GM12878 (cell line): Measurements from ENCODE around the gene CDC34. TPM values are rescaled to one million over a fixed set of nuclear protein-coding genes. Genes with fewer than 3 reads are reported as not detected.

Source experiments
- ATAC-seq: fragments of 200-7000 bp; cut with Tn5 transposase; 3 replicates; pipeline ENCODE4 v1.9.1; 2020; ENCODE audit warnings: mild to moderate bottlenecking, moderate library complexity
- BruUV-seq: library from RNA; stranded (reverse); fragments of 400-500 nt; replicated peaks from 2 replicates; lab custom pipeline; 2021; lab: Mats Ljungman, UMichigan
- CTCF ChIA-PET: fragments of 300-600 bp; sonication (Branson Sonifier 250); formaldehyde crosslinking; extraction: SDS; loops from one replicate; lab custom pipeline; 2021; ENCODE audit warnings: inconsistent platforms; lab: Yijun Ruan, JAX
- POLR2A ChIA-PET: fragments of 350-600 bp; formaldehyde crosslinking; extraction: SDS; loops from one replicate; lab custom pipeline; 2021; ENCODE audit warnings: inconsistent platforms; lab: Charles Lee
- RAD21 ChIA-PET: fragments of 300-600 bp; sonication (Branson Sonifier 250); formaldehyde crosslinking; loops from one replicate; lab custom pipeline; 2023; ENCODE audit warnings: antibody characterized with exemption; ENCODE audit not compliant: unreplicated experiment; lab: Charles Lee
- SMC1A ChIA-PET: fragments of 300-600 bp; sonication (Branson Sonifier 250); formaldehyde crosslinking; loops from one replicate; lab custom pipeline; 2023; ENCODE audit not compliant: unreplicated experiment, uncharacterized antibody; lab: Charles Lee
- DNase-seq: peaks from one replicate; pipeline ENCODE4 v3.0.0-alpha.2; 2011; ENCODE audit warnings: low read depth, low spot score
- FAIRE-seq: peaks from 3 replicates; lab custom pipeline; 2011; peaks lifted over from hg19 to GRCh38; lab: Jason Lieb, UNC
- H2AFZ ChIP-seq: 2 replicates; pipeline ENCODE4 v1.6.0; 2011; ENCODE audit warnings: low read depth, low read length, control low read depth; ENCODE audit not compliant: control insufficient read depth
- H3K27ac ChIP-seq: 2 replicates; pipeline ENCODE4 v1.5.1; 2011; ENCODE audit warnings: control low read depth; ENCODE audit not compliant: control insufficient read depth, insufficient read depth
- H3K27me3 ChIP-seq, 2 experiments: replicated peaks in 1 of 2; 2 replicates each; pipeline versions ENCODE4 v1.6.0 to v1.6.1; 2011; ENCODE audit warnings: low read length in 1 of 2; ENCODE audit not compliant: control insufficient read depth in 2 of 2, insufficient read depth in 2 of 2
- H3K36me3 ChIP-seq, 2 experiments: 2 replicates each; pipeline ENCODE4 v1.5.1; 2011; ENCODE audit warnings: low read length in 1 of 2; ENCODE audit not compliant: control insufficient read depth in 2 of 2, insufficient read depth in 2 of 2
- H3K4me1 ChIP-seq: 2 replicates; pipeline ENCODE4 v1.6.1; 2011; ENCODE audit warnings: mild to moderate bottlenecking, low read length, moderate library complexity, mixed read lengths; ENCODE audit not compliant: control insufficient read depth, insufficient read depth
- H3K4me2 ChIP-seq: 2 replicates; pipeline ENCODE4 v1.6.0; 2011; ENCODE audit warnings: control low read depth; ENCODE audit not compliant: control insufficient read depth, insufficient read depth
- H3K4me3 ChIP-seq: fragments of 200-600 bp; sonication (generic); 2 replicates; pipeline ENCODE4 v1.5.1; 2016
- H3K79me2 ChIP-seq: 2 replicates; pipeline ENCODE4 v1.6.0; 2011; ENCODE audit warnings: low read length; ENCODE audit not compliant: control insufficient read depth, insufficient read depth
- H3K9ac ChIP-seq: 2 replicates; pipeline ENCODE4 v1.8.0; 2011; ENCODE audit warnings: low read length, control low read depth, mixed read lengths; ENCODE audit not compliant: control insufficient read depth, insufficient read depth
- H3K9me3 ChIP-seq: replicated peaks from 3 replicates; pipeline ENCODE4 v1.5.1; 2011; ENCODE audit warnings: mild to moderate bottlenecking, low read length; ENCODE audit not compliant: control insufficient read depth, insufficient read depth
- H4K20me1 ChIP-seq: 2 replicates; pipeline ENCODE4 v1.6.0; 2011; ENCODE audit not compliant: control insufficient read depth, insufficient read depth
- ATF7 ChIP-seq: fragments of 450-650 bp; IDR thresholded peaks from 2 replicates; pipeline ENCODE4 v1.6.1; 2016; ENCODE audit warnings: low read depth, mild to moderate bottlenecking
- BMI1 ChIP-seq: fragments of 450-650 bp; IDR thresholded peaks from 2 replicates; pipeline ENCODE4 v1.6.1; 2016; ENCODE audit warnings: mild to moderate bottlenecking, moderate library complexity, borderline replicate concordance
- CHD1 ChIP-seq: IDR thresholded peaks from 2 replicates; pipeline ENCODE4 v1.6.1; 2012; ENCODE audit warnings: low read depth, low read length, improper control_type of control experiment
- CUX1 ChIP-seq: IDR thresholded peaks from 2 replicates; pipeline ENCODE4 v1.6.1; 2012; ENCODE audit warnings: improper control_type of control experiment, low read depth, low read length; ENCODE audit not compliant: insufficient replicate concordance
- HDAC2 ChIP-seq: fragments of 200-600 bp; sonication (generic); IDR thresholded peaks from 2 replicates; pipeline ENCODE4 v1.6.1; 2017
- HDAC6 ChIP-seq: fragments of 200-600 bp; sonication (generic); IDR thresholded peaks from one replicate; pipeline ENCODE4 v1.8.0; 2017; ENCODE audit warnings: antibody characterized with exemption; ENCODE audit not compliant: unreplicated experiment
- IKZF2 ChIP-seq, 2 experiments: fragments of 450-650 bp; IDR thresholded peaks; 2 replicates each; pipeline ENCODE4 v1.6.1; 2017; ENCODE audit warnings: mild to moderate bottlenecking in 2 of 2, moderate library complexity in 2 of 2
- MEF2B ChIP-seq: fragments of 450-650 bp; IDR thresholded peaks from 2 replicates; pipeline ENCODE4 v1.6.1; 2018; ENCODE audit warnings: mild to moderate bottlenecking, moderate library complexity; ENCODE audit not compliant: partially characterized antibody, poor library complexity, severe bottlenecking
- MTA2 ChIP-seq: fragments of 450-650 bp; IDR thresholded peaks from 2 replicates; pipeline ENCODE4 v1.6.1; 2016; ENCODE audit warnings: low read depth, mild to moderate bottlenecking, moderate library complexity
- NR2C1 ChIP-seq: fragments of 450-650 bp; IDR thresholded peaks from 2 replicates; pipeline ENCODE4 v1.6.1; 2017; ENCODE audit warnings: antibody characterized with exemption, mild to moderate bottlenecking, moderate library complexity
- SIN3A ChIP-seq: IDR thresholded peaks from 2 replicates; pipeline ENCODE4 v1.6.1; 2012; ENCODE audit warnings: low read depth, low read length, improper control_type of control experiment
- SKIL ChIP-seq: fragments of 450-650 bp; IDR thresholded peaks from 2 replicates; pipeline ENCODE4 v1.6.1; 2017; ENCODE audit warnings: mild to moderate bottlenecking, low read depth, inconsistent platforms; ENCODE audit not compliant: poor library complexity, severe bottlenecking
- TAF1 ChIP-seq: IDR thresholded peaks from 2 replicates; pipeline ENCODE4 v1.6.1; 2011; ENCODE audit warnings: mild to moderate bottlenecking, low read depth, low read length, borderline replicate concordance
- USF1 ChIP-seq: IDR thresholded peaks from 2 replicates; pipeline ENCODE4 v1.6.1; 2011; ENCODE audit warnings: borderline replicate concordance, low read depth, mild to moderate bottlenecking, moderate library complexity, mixed read lengths, low read length; ENCODE audit not compliant: insufficient read depth; ENCODE audit errors: extremely low read length
- YBX1 ChIP-seq: fragments of 450-650 bp; IDR thresholded peaks from 2 replicates; pipeline ENCODE4 v1.6.1; 2016; ENCODE audit warnings: antibody characterized with exemption
- ZSCAN29 ChIP-seq: fragments of 450-650 bp; IDR thresholded peaks from 2 replicates; pipeline ENCODE4 v1.6.1; 2017; ENCODE audit warnings: mild to moderate bottlenecking, moderate library complexity
- WGBS: methylation state at CpG from one replicate; pipeline ENCODE4 v1.1.6; 2016; ENCODE audit warnings: low lambda C conversion rate; ENCODE audit not compliant: insufficient replicate concordance, insufficient coverage; ENCODE audit errors: missing lambda C conversion rate; 5-methylcytosine and 5-hydroxymethylcytosine counted together
- in situ Hi-C: fragments of 300-500 bp; cut with MboI; formaldehyde crosslinking; loops from 9 replicates; pipeline ENCODE4 v1.14.3; 2018; ENCODE audit warnings: mixed read lengths
- intact Hi-C: fragments of 100-400 bp; cut with micrococcal nuclease; formaldehyde crosslinking; loops from one replicate; pipeline ENCODE4 v1.14.2; 2022; ENCODE audit not compliant: unreplicated experiment
- polyA plus RNA-seq, 11 experiments: library from polyadenylated mRNA; depleted of rRNA in 4 of 11; unstranded in 6 of 11; stranded (reverse) in 5 of 11; fragments of >200 nt; fragmentation: Nextera tagmentation in 4 of 11; fragmentation: Illumina TruSeq in 1 of 11; extraction: Ambion mirVana in 4 of 11; extraction: Trizol in 1 of 11; gene quantifications; 1 replicate in 1 of 11; 2 replicates in 10 of 11; pipeline versions ENCODE4 v1.2.1 to v1.2.3, GENCODE V29; 2011 to 2016; ENCODE audit warnings: inconsistent platforms in 2 of 11, missing spikeins in 2 of 11, low read depth in 1 of 11
- total RNA-seq, 4 experiments: library from RNA; depleted of rRNA in 3 of 4; stranded (reverse); fragments of >200 nt in 3 of 4; fragmentation: Illumina TruSeq in 1 of 4; extraction: Trizol in 1 of 4; gene quantifications; 2 replicates each; pipeline versions ENCODE4 v1.2.1 to v1.2.3, GENCODE V29; 2013 to 2021

The CDC34 gene
- total and polyA plus RNA-seq, 10 of the 15 experiments (the other 5 are each of a cell fraction or from before 2014, with no cell fraction given) = 0.31 to 48.9 (median 28.5) TPM

- FAIRE-seq = peak; percentile 56
- H3K9me3 ChIP-seq = no peaks in the 10 kb centered on the region
- H2AFZ ChIP-seq = peak within 1 kb of the TSS; percentile 90
- DNase-seq = peak; percentile 88
- intact Hi-C loops = loop anchor here (2.0 to 5.0 kb wide), 3 partner anchors 40 to 225 kb away; partner anchors contain the start of genes CDC34, POLRMT and PTBP1
- H3K4me3 ChIP-seq = peak within 1 kb of the TSS; percentile 83
- SMC1A ChIA-PET = no interaction called here
- POLR2A ChIA-PET = interaction anchor here (1.0 kb wide), 2 partner anchors 41 to 62 kb away, joined by 3 to 9 read pairs; no protein-coding TSS in a partner anchor
- no peaks in the 10 kb centered on the region for H3K27me3 ChIP-seq
- RAD21 ChIA-PET = interaction anchor here (1.0 kb wide), 1 partner anchor 16 kb away, joined by 4 read pairs; no protein-coding TSS in a partner anchor
- H3K9ac ChIP-seq = peak within 1 kb of the TSS; percentile 91
- BruUV-seq = no TSS peak
- H3K36me3 ChIP-seq = peaks cover 0 to 3% of the 10 kb centered on the region in 2 experiments; a peak in 1 of 4 replicates
- CTCF ChIA-PET = interaction anchor here (1.0 to 1.1 kb wide), 2 partner anchors 40 to 62 kb away, joined by 3 read pairs; no protein-coding TSS in a partner anchor
- 0 out of 2 replicates have a peak, but pooled peaks cover 5% of the 10 kb centered on the region for H4K20me1 ChIP-seq
- WGBS = 1% methylated on average over 68 of the region's 79 CpGs
- peaks cover 3% of the 10 kb centered on the region; the same call in 1 of the 2 replicates for H3K4me1 ChIP-seq
- peak within 1 kb of the TSS; percentile 88 for H3K27ac ChIP-seq
- peak within 1 kb of the TSS; percentile 93 for H3K4me2 ChIP-seq
- in situ Hi-C loops = no loop called here
- ATAC-seq = peak; percentile 76
- H3K79me2 ChIP-seq = peaks cover 45% of the 10 kb centered on the region
- peak; percentile 95 for TF ChIP-seq BMI1
- TF ChIP-seq ATF7 = no peak
- no peak for TF ChIP-seq IKZF2 (IDR thresholded peaks at IDR 0.05)
- no peak for TF ChIP-seq MTA2
- peak; percentile 97 for TF ChIP-seq USF1
- no peak for TF ChIP-seq SKIL
- TF ChIP-seq HDAC2 = no peak
- no peak for TF ChIP-seq MEF2B
- TF ChIP-seq YBX1 = no peak
- no peak for TF ChIP-seq CUX1
- TF ChIP-seq HDAC6 = peak; percentile 84
- TF ChIP-seq ZSCAN29 = no peak
- TF ChIP-seq NR2C1 = 0 out of 2 replicates have a peak, but pooled peaks have one; percentile 38
- TF ChIP-seq CHD1 = 0 out of 2 replicates have a peak, but pooled peaks have one; percentile 38
- TF ChIP-seq TAF1 = peak; percentile 95
- peak; percentile 77 for TF ChIP-seq SIN3A
Measured at GRCh38 chr19:572140-572742, 40.7 kb downstream of the CDC34 start, which contains the start of gene BSG. TSS of gene BSG (plus strand) at chr19:572596. CDS start at chr19:572635, 39 bp downstream.
